B cell (primary cell): Measurements from ENCODE around the gene SMU1. TPM values are rescaled to one million over a fixed set of nuclear protein-coding genes. Genes with fewer than 3 reads are reported as not detected.

Experiments used
- ATAC-seq: fragments of 200-7000 bp; cut with Tn5 transposase; one replicate; pipeline ENCODE4 v1.10.0; 2021; ENCODE audit warnings: low read depth, mild to moderate bottlenecking, moderate number of reproducible peaks, moderate library complexity
- CTCF ChIA-PET: fragments of 350-600 bp; sonication (Branson Sonifier 250); formaldehyde crosslinking; loops from one replicate; lab custom pipeline; 2021; ENCODE audit warnings: antibody characterized with exemption, inconsistent platforms; lab: Charles Lee
- POLR2A ChIA-PET: fragments of 350-600 bp; sonication (Branson Sonifier 250); formaldehyde crosslinking; loops from one replicate; lab custom pipeline; 2021; ENCODE audit warnings: antibody characterized with exemption; lab: Charles Lee
- DNase-seq: peaks from one replicate; pipeline ENCODE4 v3.0.0; 2013
- H2AFZ ChIP-seq: 2 replicates; pipeline ENCODE4 v1.6.1; 2012; ENCODE audit warnings: mild to moderate bottlenecking, low read depth, low read length; ENCODE audit not compliant: insufficient read depth, poor library complexity, severe bottlenecking
- H3K27ac ChIP-seq, 2 donors: 1 replicate in 1 of 2; 2 replicates in 1 of 2; pipeline ENCODE4 v1.5.1; 2012 to 2013; ENCODE audit warnings: low read length in 2 of 2, mild to moderate bottlenecking in 2 of 2, moderate library complexity in 1 of 2
- H3K27me3 ChIP-seq, 4 experiments: fragments of 200-600 bp in 1 of 4; sonication (generic) in 1 of 4; replicated peaks in 1 of 4; 1 replicate in 2 of 4; 2 replicates in 2 of 4; pipeline versions ENCODE4 v1.6.1 to v1.7.0; 2013 to 2016; ENCODE audit warnings: low read length in 3 of 4, mild to moderate bottlenecking in 2 of 4, mixed read lengths in 1 of 4, moderate library complexity in 1 of 4; ENCODE audit not compliant: insufficient read depth in 4 of 4, control insufficient read depth in 3 of 4; ENCODE audit errors: control extremely low read depth in 1 of 4
- H3K36me3 ChIP-seq, 2 experiments: replicated peaks in 1 of 2; 1 replicate in 1 of 2; 2 replicates in 1 of 2; pipeline versions ENCODE4 v1.6.1 to v1.7.1; 2013; ENCODE audit warnings: low read length in 1 of 2; ENCODE audit not compliant: insufficient read depth in 2 of 2, control insufficient read depth in 1 of 2; ENCODE audit errors: control extremely low read depth in 1 of 2, extremely low read depth in 1 of 2
- H3K4me1 ChIP-seq, 2 donors: fragments of 200-600 bp in 1 of 2; sonication (generic) in 1 of 2; 1 replicate in 1 of 2; 2 replicates in 1 of 2; pipeline versions ENCODE4 v1.5.1 to v1.6.1; 2013 to 2017; ENCODE audit warnings: low read length in 2 of 2; ENCODE audit not compliant: control insufficient read depth in 2 of 2, insufficient read depth in 2 of 2
- H3K4me2 ChIP-seq: replicated peaks from 2 replicates; pipeline ENCODE3; 2012; ENCODE audit warnings: mild to moderate bottlenecking, low read depth, low read length; ENCODE audit not compliant: poor library complexity, severe bottlenecking
- H3K4me3 ChIP-seq, 5 experiments: fragments of 200-600 bp in 1 of 5; sonication (generic) in 1 of 5; 1 replicate in 3 of 5; 2 replicates in 2 of 5; pipeline versions ENCODE4 v1.5.1 to v1.7.0; 2011 to 2016; ENCODE audit warnings: low read length in 4 of 5, mild to moderate bottlenecking in 4 of 5, low read depth in 2 of 5, control low read depth in 1 of 5, moderate library complexity in 1 of 5; ENCODE audit not compliant: insufficient read depth in 1 of 5; ENCODE audit errors: control extremely low read depth in 1 of 5, extremely low read depth in 1 of 5
- H3K79me2 ChIP-seq: fragments of 200-600 bp; sonication (generic); one replicate; pipeline ENCODE4 v1.6.0; 2016; ENCODE audit warnings: low read length; ENCODE audit not compliant: control insufficient read depth, insufficient read depth
- H3K9ac ChIP-seq: fragments of 200-600 bp; sonication (generic); 2 replicates; pipeline ENCODE4 v1.6.1; 2017; ENCODE audit warnings: mild to moderate bottlenecking, low read length, moderate library complexity
- H3K9me3 ChIP-seq, 3 donors: one replicate each; pipeline versions ENCODE4 v1.6.1 to v1.7.1; 2013; ENCODE audit warnings: low read length in 2 of 3; ENCODE audit not compliant: control insufficient read depth in 2 of 3, insufficient read depth in 1 of 3; ENCODE audit errors: control extremely low read depth in 1 of 3
- H4K20me1 ChIP-seq: 2 replicates; pipeline ENCODE4 v1.6.0; 2012; ENCODE audit warnings: mild to moderate bottlenecking, low read length; ENCODE audit not compliant: insufficient read depth, control insufficient read depth, poor library complexity, severe bottlenecking
- H3K27ac Mint-ChIP-seq: one replicate; pipeline ENCODE4 v1.8.0; 2021; ENCODE audit warnings: mixed read lengths
- H3K27me3 Mint-ChIP-seq: one replicate; pipeline ENCODE4 v1.8.0; 2021; ENCODE audit warnings: mixed read lengths
- H3K4me1 Mint-ChIP-seq: one replicate; pipeline ENCODE4 v1.8.0; 2021; ENCODE audit warnings: mixed read lengths
- H3K4me3 Mint-ChIP-seq: one replicate; pipeline ENCODE4 v1.8.0; 2021; ENCODE audit warnings: mixed read lengths
- H3K9me3 Mint-ChIP-seq: one replicate; pipeline ENCODE4 v1.8.0; 2022; ENCODE audit warnings: mixed read lengths; ENCODE audit not compliant: insufficient read depth
- CTCF ChIP-seq: fragments of 200-600 bp; IDR thresholded peaks from one replicate; pipeline ENCODE4 v1.8.0; 2022; ENCODE audit warnings: antibody characterized with exemption, mild to moderate bottlenecking
- EZH2 ChIP-seq: IDR thresholded peaks from 2 replicates; pipeline ENCODE4 v1.6.1; 2012; ENCODE audit warnings: borderline replicate concordance, low read depth, mild to moderate bottlenecking, moderate library complexity, low read length; ENCODE audit not compliant: insufficient read depth, poor library complexity, severe bottlenecking
- WGBS: methylation state at CpG from one replicate; pipeline ENCODE4 v1.1.5; 2013; ENCODE audit warnings: missing lambda C conversion rate; ENCODE audit not compliant: insufficient coverage; 5-methylcytosine and 5-hydroxymethylcytosine counted together
- intact Hi-C: fragments of 100-400 bp; cut with micrococcal nuclease; formaldehyde crosslinking; loops from one replicate; pipeline ENCODE4 v1.10.0; 2022
- polyA plus RNA-seq: library from polyadenylated mRNA; depleted of rRNA; stranded (reverse); fragments of >200 nt; gene quantifications from 2 replicates; pipeline ENCODE4 v1.2.3, GENCODE V29; 2012
- total RNA-seq, 2 donors: library from RNA; stranded (reverse); fragments of 120-200 nt in 1 of 2; gene quantifications; 1 replicate in 1 of 2; 2 replicates in 1 of 2; pipeline versions ENCODE4 v1.2.3 to v1.2.4, GENCODE V29; 2013 to 2022

Gene SMU1
- total and polyA plus RNA-seq, 2 donors (not counting 1 experiment from before 2014, with no cell fraction given), result 6.2 to 26.3 TPM

GRCh38 chr9:33099754-33100153 is 23.3 kb upstream of the SMU1 start:
- no peak overlapping the region for H3K27ac Mint-ChIP-seq
- TF ChIP-seq CTCF, result no peak
- TF ChIP-seq EZH2, result no peak
- intact Hi-C loops, result no loop called here
- no peaks in the 10 kb centered on the region for H3K9me3 Mint-ChIP-seq
- DNase-seq (no peak), ATAC-seq (no peak)
- Histone ChIP-seq H3K27me3 (no peaks in the 10 kb centered on the region), H3K4me3 (no peak overlapping the region), H3K9ac (no peak overlapping the region), H3K4me1 (no peaks in the 10 kb centered on the region), H3K27ac (no peak overlapping the region), H3K4me2 (no peak overlapping the region), H3K36me3 (no peaks in the 10 kb centered on the region), H3K9me3 (no peaks in the 10 kb centered on the region), H2AFZ (no peak overlapping the region), H3K79me2 (no peaks in the 10 kb centered on the region), H4K20me1 (no peaks in the 10 kb centered on the region)
- H3K27me3 Mint-ChIP-seq, result no peaks in the 10 kb centered on the region
- H3K4me3 Mint-ChIP-seq, result no peak overlapping the region
- ChIA-PET CTCF (interaction anchor here (1.1 kb wide), 1 partner anchor 124 kb away, joined by 3 read pairs; no protein-coding TSS in a partner anchor), POLR2A (no interaction called here)
- 83% methylated on average over 2 of the region's 2 CpGs for WGBS
- H3K4me1 Mint-ChIP-seq, result peaks cover 4% of the 10 kb centered on the region

- no peaks in the 10 kb centered on the region for H3K79me2 ChIP-seq
- no CpG with 5 or more reads among the region's 3 CpGs for WGBS
- H3K4me3 ChIP-seq, result no peak overlapping the region
- H3K4me1 ChIP-seq, result no peaks in the 10 kb centered on the region
- no peaks in the 10 kb centered on the region for H3K9me3 ChIP-seq
- Mint-ChIP-seq H3K27me3 (no peaks in the 10 kb centered on the region), H3K4me3 (no peak overlapping the region), H3K9me3 (no peaks in the 10 kb centered on the region), H3K27ac (no peak overlapping the region), H3K4me1 (no peaks in the 10 kb centered on the region)
- TF ChIP-seq CTCF (no peak), EZH2 (no peak)
- no peaks in the 10 kb centered on the region for H4K20me1 ChIP-seq
- ATAC-seq (no peak), DNase-seq (no peak)
- no peaks in the 10 kb centered on the region for H3K27me3 ChIP-seq
- CTCF ChIA-PET, result interaction anchor here (1.5 kb wide), 1 partner anchor 129 kb away, joined by 4 read pairs; no protein-coding TSS in a partner anchor
- no peaks in the 10 kb centered on the region for H3K36me3 ChIP-seq
- intact Hi-C loops, result no loop called here
- no peak overlapping the region for H2AFZ ChIP-seq
- H3K4me2 ChIP-seq, result no peak overlapping the region
- H3K27ac ChIP-seq, result no peak overlapping the region
- POLR2A ChIA-PET, result no interaction called here
- H3K9ac ChIP-seq, result no peak overlapping the region
These were observed 20.7 kb upstream of the SMU1 start for GRCh38 chr9:33097192-33097591.
